Stimulated activated CD8-positive, alpha-beta memory T cell treated with anti-CD3 and anti-CD28 coated beads, Interleukin-7, amount 100 ng/mL, for 24 hours (primary cell): ENCODE measurements around the gene SORL1.

Experiments used
- DNase-seq: peaks from one replicate; pipeline ENCODE4 v3.0.0-alpha.2; 2020; ENCODE audit warnings: low read depth

Gene SORL1

GRCh38 chr11:121453589-121454299, 1.6 kb downstream of the SORL1 start:
- no peak for DNase-seq

GRCh38 chr11:121455115-121455514, 3.0 kb downstream of the SORL1 start:
- DNase-seq, result no peak

GRCh38 chr11:121456151-121456550, 4.0 kb downstream of the SORL1 start:
- DNase-seq, result no peak

GRCh38 chr11:121456816-121457431, 4.8 kb downstream of the SORL1 start:
- no peak for DNase-seq

- DNase-seq, result no peak
Observed at GRCh38 chr11:121458551-121458950, 6.4 kb downstream of the SORL1 start.

GRCh38 chr11:121459413-121460017, 7.4 kb downstream of the SORL1 start:
- DNase-seq, result no peak

GRCh38 chr11:121460941-121461514, 8.9 kb downstream of the SORL1 start:
- DNase-seq, result no peak

GRCh38 chr11:121461843-121462242, 9.7 kb downstream of the SORL1 start:
- no peak for DNase-seq

GRCh38 chr11:121463689-121464335, 11.7 kb downstream of the SORL1 start:
- no peak for DNase-seq

GRCh38 chr11:121464352-121464946, 12.3 kb downstream of the SORL1 start:
- no peak for DNase-seq

- DNase-seq, result no peak
Observed at GRCh38 chr11:121465709-121466062, 13.6 kb downstream of the SORL1 start.

- no peak for DNase-seq
Observed at GRCh38 chr11:121466063-121466794, 14.1 kb downstream of the SORL1 start.

GRCh38 chr11:121467471-121467870, 15.4 kb downstream of the SORL1 start:
- no peak for DNase-seq

GRCh38 chr11:121467965-121468364, 15.9 kb downstream of the SORL1 start:
- no peak for DNase-seq

GRCh38 chr11:121469910-121470309, 17.8 kb downstream of the SORL1 start:
- DNase-seq, result no peak

- DNase-seq, result no peak
Observed at GRCh38 chr11:121471167-121471566, 19.1 kb downstream of the SORL1 start.

- DNase-seq, result no peak
Observed at GRCh38 chr11:121472312-121472711, 20.2 kb downstream of the SORL1 start.

GRCh38 chr11:121473064-121473777, 21.1 kb downstream of the SORL1 start:
- no peak for DNase-seq

GRCh38 chr11:121474680-121475079, 22.6 kb downstream of the SORL1 start:
- DNase-seq, result no peak

GRCh38 chr11:121476379-121477032, 24.4 kb downstream of the SORL1 start:
- no peak for DNase-seq
